GM12874 (cell line): ENCODE measurements around the gene IMPACT.

Experiments used
- CTCF ChIP-seq: IDR thresholded peaks from 2 replicates; pipeline ENCODE4 v1.5.1; 2011; ENCODE audit warnings: low read depth, mild to moderate bottlenecking, control low read depth, low read length, moderate library complexity; ENCODE audit not compliant: insufficient read depth

Gene IMPACT

GRCh38 chr18:24446453-24446852, 20.0 kb downstream of the IMPACT start:
- TF ChIP-seq CTCF: no peak

GRCh38 chr18:24446953-24447538, 20.6 kb downstream of the IMPACT start:
- no peak for TF ChIP-seq CTCF

- TF ChIP-seq CTCF: no peak
Measured at GRCh38 chr18:24447961-24448360, 21.5 kb downstream of the IMPACT start.

GRCh38 chr18:24456549-24456948, 30.1 kb downstream of the IMPACT start:
- TF ChIP-seq CTCF: no peak

- TF ChIP-seq CTCF: no peak
Measured at GRCh38 chr18:24459772-24460171, 33.3 kb downstream of the IMPACT start.

GRCh38 chr18:24460388-24460787, 33.9 kb downstream of the IMPACT start, which contains the start of gene HRH4:
Gene HRH4 (plus strand): TSS chr18:24460637. CDS start chr18:24460729, 92 bp downstream.
- no peak for TF ChIP-seq CTCF

GRCh38 chr18:24461996-24462395, 35.5 kb downstream of the IMPACT start:
- TF ChIP-seq CTCF: no peak
